T-helper 2 cell treated with Interferon-gamma antibody and Interleukin-4, amounts not matched to agents 100 ng/mL and 5 ng/mL, for 36 hours (primary cell): ENCODE data around the gene CPT1C. TPM values are rescaled to one million over a fixed set of nuclear protein-coding genes. Genes with fewer than 3 reads are reported as not detected.

Experiments used
- intact Hi-C: fragments of 100-400 bp; cut with micrococcal nuclease; formaldehyde crosslinking; loops from one replicate; pipeline ENCODE4 v1.15.1; 2023
- total RNA-seq: library from RNA; stranded (reverse); gene quantifications from 2 replicates; pipeline ENCODE4 v1.2.3, GENCODE V29; 2022

Gene CPT1C
- total RNA-seq, 1 donor from 2014 or later, result 2.4 TPM

DNA sequence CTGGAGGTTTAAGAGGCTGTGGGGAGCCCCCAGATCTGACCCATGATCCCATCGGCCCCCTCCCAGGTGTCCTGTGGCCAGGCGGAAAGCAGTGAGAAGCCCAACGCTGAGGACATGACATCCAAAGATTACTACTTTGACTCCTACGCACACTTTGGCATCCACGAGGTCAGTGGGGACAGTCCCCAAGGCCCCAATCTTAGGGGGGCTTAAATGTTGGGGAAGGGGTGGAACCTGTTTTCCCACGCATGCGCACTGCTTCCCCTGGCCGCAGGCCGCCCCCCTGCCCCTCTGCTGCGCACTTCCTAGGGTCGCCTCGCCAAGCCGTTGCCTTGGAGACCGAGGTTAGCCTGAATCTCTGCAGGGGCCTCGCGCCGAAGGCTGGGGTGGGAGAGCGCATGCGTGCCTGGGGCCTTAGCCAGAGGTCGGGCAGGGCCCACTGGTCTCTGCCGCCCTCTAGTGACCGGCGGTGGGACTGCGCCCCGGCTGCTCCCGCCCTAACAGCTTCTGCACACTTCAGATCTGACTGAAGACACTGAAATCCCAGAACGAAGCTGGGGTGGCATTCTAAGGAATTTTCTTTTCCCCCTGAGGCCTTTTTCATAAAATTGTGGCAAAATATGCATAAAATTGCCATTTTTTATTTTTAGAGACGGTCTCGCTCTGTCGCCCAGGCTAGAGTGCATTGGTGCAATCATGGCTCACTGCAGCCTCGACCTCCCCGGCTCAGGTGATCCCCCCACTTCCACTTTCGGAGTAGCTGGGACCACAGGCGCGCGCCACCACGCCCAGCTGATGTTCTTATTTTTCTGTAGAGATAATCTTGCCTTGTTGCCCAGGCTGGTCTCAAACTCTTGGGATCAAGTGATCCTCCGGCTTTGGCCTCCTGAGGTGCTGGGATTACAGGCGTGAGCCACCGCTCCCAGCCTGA, 10.2 kb upstream of the CPT1C start:
- intact Hi-C loops, result no loop called here

DNA sequence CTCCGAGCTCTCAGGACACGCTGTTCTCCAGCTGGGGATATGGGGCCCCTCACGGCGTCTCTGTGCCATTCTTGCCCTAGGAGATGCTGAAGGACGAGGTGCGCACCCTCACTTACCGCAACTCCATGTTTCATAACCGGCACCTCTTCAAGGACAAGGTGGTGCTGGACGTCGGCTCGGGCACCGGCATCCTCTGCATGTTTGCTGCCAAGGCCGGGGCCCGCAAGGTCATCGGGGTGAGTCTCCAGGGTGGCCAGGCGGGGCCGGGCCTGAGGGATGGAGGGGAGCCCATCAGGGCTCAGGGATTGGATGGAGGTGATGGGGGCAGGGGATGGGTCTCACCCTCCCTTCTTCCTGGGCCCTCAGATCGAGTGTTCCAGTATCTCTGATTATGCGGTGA, 9.1 kb upstream of the CPT1C start:
- intact Hi-C loops, result no loop called here

DNA sequence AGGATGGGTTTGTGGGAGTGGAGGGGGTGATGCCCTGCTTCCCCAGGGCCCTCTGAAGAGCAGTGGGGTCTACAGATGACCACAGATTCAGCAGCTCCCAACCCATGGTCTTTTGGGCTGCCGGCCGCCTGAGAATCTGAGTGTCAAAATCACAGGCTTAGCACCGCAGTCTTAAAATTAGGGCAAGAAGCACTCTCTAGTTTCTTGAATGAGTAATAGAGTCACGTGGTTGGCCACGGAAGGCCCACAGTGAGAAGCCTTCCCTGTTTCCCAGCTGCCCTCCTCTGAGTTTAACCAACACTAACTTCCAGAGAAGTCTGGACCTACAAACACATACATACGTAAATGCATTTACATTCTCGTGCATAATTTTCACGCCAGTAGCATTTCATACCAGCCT, 8.6 kb upstream of the CPT1C start:
- intact Hi-C loops, result no loop called here

DNA sequence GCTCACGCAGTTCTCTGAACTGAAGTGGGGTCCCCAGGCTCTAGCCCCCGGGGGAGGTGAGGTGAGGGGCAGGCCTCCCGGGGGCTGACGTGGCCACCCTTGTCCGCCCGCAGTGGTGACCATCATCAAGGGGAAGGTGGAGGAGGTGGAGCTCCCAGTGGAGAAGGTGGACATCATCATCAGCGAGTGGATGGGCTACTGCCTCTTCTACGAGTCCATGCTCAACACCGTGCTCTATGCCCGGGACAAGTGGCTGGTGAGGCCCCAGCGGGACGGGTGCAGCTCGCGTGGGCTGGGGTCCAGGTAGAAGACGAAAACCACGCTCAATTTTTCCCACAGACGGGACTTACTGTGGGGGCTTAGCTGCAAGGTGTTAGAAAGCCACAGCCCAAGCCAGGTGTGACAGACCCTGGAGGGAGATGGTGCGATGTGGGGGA, 7.1 kb upstream of the CPT1C start:
- intact Hi-C loops, result no loop called here

- intact Hi-C loops, result no loop called here
Observed at GRCh38 chr19:49684251-49684982, 6.5 kb upstream of the CPT1C start.

DNA sequence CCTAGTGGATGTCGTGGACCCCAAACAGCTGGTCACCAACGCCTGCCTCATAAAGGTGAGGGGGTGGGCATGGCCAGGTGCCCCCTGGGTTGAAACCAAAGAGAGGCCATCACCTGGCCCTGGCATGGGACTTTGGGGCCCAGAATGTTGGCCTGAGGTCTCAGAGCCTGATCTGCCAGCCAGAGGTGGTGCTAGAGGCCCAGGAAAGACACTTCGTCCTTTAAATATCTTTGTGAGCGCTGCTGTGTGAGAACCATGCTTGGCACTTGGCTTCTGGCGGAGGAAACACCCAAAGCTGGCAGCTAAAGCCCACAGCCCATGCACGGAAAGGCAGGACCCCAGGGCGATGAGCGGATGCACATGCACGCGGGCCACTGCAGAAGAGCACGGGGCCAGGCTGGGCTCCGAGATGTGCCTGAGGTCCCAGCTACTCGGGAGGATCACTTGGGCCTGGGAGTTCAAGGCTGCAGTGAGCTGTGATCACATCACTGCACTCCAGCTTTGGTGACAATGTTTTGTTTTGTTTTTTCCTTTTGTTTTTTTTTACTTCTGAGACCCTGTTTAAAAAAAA, 5.8 kb upstream of the CPT1C start:
- intact Hi-C loops, result no loop called here

GRCh38 chr19:49685845-49686332, 5.0 kb upstream of the CPT1C start:
- intact Hi-C loops, result no loop called here

DNA sequence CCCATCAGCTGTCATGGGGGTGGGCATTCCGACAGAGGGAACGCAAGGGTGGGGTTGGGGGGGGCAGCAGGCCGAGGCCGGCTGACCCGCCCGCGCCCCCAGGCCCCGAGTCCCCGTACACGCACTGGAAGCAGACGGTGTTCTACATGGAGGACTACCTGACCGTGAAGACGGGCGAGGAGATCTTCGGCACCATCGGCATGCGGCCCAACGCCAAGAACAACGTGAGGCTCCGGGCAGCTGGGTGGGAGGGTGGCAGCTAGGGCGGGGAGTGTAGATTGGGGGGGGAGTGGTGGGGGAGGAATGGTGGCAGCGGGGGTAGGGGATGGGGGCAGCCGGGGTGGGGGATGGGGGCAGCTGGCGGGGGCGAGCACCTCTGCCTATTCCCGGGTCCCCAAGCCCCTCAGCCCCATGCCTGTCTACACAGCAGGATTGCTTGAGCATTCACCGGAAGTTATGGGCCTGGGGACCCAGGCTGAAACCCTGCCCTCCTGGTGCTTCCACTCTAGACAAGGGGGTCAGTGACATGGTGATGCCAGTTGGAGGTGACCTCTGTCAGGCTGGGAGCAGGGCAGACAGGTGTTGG, 4.3 kb upstream of the CPT1C start:
- intact Hi-C loops, result no loop called here

DNA sequence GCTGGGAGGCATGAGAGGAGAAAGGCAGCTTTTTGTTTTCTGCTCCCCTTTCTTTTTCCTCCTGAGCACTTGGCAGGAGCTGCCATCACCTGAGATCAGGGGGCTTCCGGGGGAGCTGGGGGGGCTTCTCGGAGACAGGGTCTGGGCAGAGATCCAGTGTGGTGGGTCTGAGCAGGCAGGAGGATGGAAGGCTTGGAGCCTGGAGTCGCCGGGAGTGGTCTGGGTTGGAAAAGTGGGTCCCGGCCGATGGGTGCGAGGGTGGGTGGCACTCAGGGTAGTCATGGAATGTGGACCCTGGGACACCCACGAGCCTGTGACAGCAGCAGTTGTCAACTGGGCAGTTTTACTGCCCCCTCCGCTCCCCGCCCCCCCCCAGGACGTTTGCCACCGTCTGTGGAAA, 3.8 kb upstream of the CPT1C start:
- intact Hi-C loops, result no loop called here

DNA sequence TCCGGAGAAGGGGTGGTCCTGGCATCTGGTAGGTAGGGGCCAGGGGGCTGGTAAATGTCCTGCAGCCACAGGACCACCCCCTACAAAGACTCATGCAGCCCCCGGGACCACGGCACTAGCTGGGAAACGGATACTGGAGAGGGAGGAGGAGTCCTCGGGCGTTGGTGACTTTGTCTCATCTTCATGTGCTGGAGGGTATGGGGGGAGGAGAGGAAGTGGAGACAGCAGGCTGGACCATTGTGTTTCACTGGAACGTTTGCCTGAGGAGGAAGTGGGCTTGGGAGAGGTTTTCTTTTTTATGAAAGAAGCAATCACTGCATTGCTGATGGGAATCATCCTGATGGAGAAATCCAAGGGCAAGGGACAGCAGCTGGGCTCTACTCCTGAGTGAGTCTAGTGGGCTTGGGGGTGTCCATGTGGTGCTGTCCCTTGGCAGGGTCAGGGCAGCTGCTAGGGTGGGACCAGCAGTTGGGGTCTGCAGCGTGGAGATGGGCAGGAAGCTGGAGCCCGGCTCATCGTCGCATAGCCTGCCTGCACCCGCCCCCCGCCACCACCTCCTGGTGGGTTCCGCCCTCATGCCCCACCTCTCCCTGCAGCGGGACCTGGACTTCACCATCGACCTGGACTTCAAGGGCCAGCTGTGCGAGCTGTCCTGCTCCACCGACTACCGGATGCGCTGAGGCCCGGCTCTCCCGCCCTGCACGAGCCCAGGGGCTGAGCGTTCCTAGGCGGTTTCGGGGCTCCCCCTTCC, 3.2 kb upstream of the CPT1C start:
- intact Hi-C loops, result no loop called here

- intact Hi-C loops, result no loop called here
Observed at GRCh38 chr19:49688531-49689132, 2.3 kb upstream of the CPT1C start.

DNA sequence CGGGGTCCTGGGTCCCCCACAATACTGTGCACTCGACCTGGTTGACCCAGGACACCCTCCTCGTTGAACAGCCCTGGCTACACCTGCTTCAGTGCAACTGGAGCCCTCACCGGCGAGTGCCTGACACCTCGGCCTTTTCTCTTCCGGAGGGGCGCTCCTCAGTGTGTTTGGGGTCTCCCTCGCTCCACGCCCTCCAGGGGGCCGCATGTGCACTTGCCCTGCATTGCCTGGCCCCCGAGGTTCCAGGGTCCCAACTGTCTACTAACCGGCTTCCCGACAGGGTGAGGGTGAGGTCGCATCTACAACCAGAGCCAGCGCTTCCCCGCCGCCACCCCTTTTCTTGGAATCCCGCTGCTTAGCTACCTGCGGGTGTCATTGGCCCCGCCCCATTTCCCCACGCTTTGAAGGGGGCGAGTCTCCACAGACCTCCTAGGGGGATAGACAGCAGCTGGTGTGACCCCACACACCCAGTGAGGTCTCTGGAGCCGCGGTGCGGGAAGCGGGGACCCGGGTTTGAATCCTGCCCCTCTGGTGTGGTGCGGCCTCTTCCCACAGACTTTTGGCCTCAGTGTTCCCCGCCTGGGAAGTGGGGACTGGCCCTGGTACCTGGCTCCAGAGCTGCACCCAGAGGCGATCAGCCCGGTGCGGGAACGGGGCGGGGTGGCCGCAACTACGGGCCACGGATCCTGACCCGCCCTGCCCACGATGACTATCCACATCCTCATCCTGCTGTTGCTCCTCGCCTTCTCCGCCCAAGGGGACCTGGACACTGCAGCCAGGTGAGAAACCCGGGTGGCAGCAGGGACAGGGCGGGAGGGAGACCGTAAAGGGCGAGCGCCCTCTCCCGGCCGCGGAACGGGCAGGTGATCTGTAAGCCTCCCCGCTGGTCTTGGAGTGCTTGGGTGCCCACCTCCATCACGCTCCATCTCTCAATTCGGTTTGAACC, 1.5 kb upstream of the CPT1C start, which contains the start of gene ADM5:
ADM5 (plus strand) TSS at position 462 of the 946 bp plus-strand sequence; CDS start at position 706, 244 bp downstream.
- intact Hi-C loops, result no loop called here

GRCh38 chr19:49690079-49690655, 749 bp upstream of the CPT1C start:
- intact Hi-C loops, result no loop called here

- intact Hi-C loops, result no loop called here
Observed at GRCh38 chr19:49691243-49692146, 579 bp downstream of the CPT1C start.

DNA sequence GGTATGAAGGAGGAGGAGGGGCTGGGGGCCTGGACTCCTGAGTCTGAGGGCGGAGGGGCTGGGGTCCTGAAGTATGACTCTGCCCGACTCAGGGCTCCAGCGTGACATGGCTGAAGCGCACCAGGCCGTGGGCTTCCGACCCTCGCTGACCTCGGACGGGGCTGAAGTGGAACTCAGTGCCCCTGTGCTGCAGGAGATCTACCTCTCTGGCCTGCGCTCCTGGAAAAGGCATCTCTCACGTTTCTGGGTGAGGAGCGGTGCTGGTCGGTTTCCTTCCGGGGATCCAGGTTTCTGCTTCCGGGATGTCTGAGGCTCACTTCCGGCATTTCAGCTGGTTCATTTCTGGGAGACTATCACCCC, 1.2 kb downstream of the CPT1C start:
- intact Hi-C loops, result no loop called here

DNA sequence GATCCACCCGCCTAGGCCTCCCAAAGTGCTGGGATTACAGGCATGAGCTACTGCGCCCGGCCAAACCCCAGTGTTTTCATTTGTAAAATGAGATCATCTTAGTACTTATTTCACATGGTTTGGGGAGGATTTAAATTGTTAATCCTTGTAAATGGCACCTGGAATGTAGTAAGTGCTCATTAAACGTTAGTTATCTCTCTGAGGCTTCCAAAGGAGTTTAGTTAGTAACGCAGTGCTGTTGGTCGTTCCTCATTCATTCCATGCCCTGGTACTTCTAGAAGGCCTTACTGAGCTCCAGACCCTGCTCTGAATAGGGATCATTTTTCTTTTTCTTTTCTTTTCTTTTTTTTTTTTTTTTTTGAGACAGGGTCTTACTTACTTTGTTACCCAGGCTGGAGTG, 5.2 kb downstream of the CPT1C start:
- intact Hi-C loops, result no loop called here

GRCh38 chr19:49696865-49697264, 5.9 kb downstream of the CPT1C start:
- intact Hi-C loops, result no loop called here

DNA sequence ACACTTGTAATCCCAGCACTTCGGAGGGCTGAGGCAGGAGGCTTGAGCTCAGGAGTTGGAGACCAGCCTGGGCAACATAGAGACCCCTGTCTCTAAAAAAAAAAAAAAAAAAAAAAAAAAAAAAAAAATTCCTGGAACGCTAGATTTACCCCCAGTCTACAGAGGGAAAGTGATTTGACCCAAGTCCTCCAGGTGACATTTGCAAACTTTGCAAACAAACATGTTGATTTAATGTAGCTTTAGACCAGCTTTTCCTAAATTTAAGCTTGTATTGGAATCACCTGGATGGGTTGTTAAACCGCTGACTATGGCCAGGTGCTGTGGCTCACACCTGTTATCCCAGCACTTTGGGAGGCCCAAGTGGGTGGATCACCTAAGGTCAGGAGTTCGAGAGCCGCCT, 8.4 kb downstream of the CPT1C start:
- intact Hi-C loops, result no loop called here
